K562 (cell line): ENCODE results near the gene MAGIX. TPM values are rescaled to one million over a fixed set of nuclear protein-coding genes. Genes with fewer than 3 reads are reported as not detected.

ENCODE experiments used
- GABPB2 ChIP-seq: fragments of 250-450 bp; sonication (Bioruptor Pico); conservative IDR thresholded peaks from 2 replicates; pipeline ENCODE4 v1.5.1; 2021; ENCODE audit warnings: mild to moderate bottlenecking
- MIER1 ChIP-seq: fragments of 450-650 bp; IDR thresholded peaks from 2 replicates; pipeline ENCODE4 v1.6.1; 2016; ENCODE audit warnings: antibody characterized with exemption, mild to moderate bottlenecking, low read depth
- PTTG1 ChIP-seq: fragments of 450-650 bp; IDR thresholded peaks from 2 replicates; pipeline ENCODE4 v1.6.1; 2016; ENCODE audit warnings: low read depth, mild to moderate bottlenecking, missing genetic modification characterization, missing compliant biosample characterization
- RBBP5 ChIP-seq: fragments of 200-600 bp; sonication (generic); IDR thresholded peaks from 2 replicates; pipeline ENCODE4 v1.6.1; 2012; ENCODE audit warnings: borderline replicate concordance, mild to moderate bottlenecking, low read length, control low read depth, inconsistent platforms; ENCODE audit not compliant: insufficient read depth, poor library complexity, severe bottlenecking
- SPI1 ChIP-seq: IDR thresholded peaks from 2 replicates; pipeline ENCODE4 v1.6.1; 2011; ENCODE audit warnings: low read depth, low read length, control low read depth, borderline replicate concordance
- ZBTB7A ChIP-seq: IDR thresholded peaks from 2 replicates; pipeline ENCODE4 v1.6.1; 2011; ENCODE audit warnings: low read depth, mild to moderate bottlenecking, low read length, moderate library complexity, borderline replicate concordance; ENCODE audit not compliant: control insufficient read depth
- ZNF764 ChIP-seq: fragments of 250-450 bp; sonication (Bioruptor Pico); IDR thresholded peaks from 2 replicates; pipeline ENCODE4 v1.4.0; 2020; ENCODE audit warnings: low read depth, mild to moderate bottlenecking, moderate library complexity
- ZNF778 ChIP-seq: fragments of 450-650 bp; formaldehyde crosslinking; IDR thresholded peaks from 2 replicates; pipeline ENCODE4 v1.4.0; 2020; ENCODE audit warnings: mild to moderate bottlenecking, moderate library complexity
- polyA plus RNA-seq, 8 experiments: library from polyadenylated mRNA; depleted of rRNA in 4 of 8; stranded (reverse) in 5 of 8; unstranded in 3 of 8; fragments of >200 nt; fragmentation: Nextera tagmentation in 2 of 8; fragmentation: Illumina TruSeq in 1 of 8; extraction: Ambion mirVana in 2 of 8; extraction: Trizol in 1 of 8; gene quantifications; 2 replicates each; pipeline versions ENCODE4 v1.2.1 to v1.2.3, GENCODE V29; 2011 to 2014; ENCODE audit warnings: inconsistent platforms in 1 of 8, missing spikeins in 1 of 8
- total RNA-seq, 7 experiments: library from RNA; depleted of rRNA in 6 of 7; stranded (reverse); fragments of >200 nt in 6 of 7; fragmentation: Illumina TruSeq in 2 of 7; extraction: Trizol in 2 of 7; gene quantifications; 2 replicates each; pipeline versions ENCODE4 v1.2.1 to v1.2.3, GENCODE V29; 2011 to 2021; ENCODE audit warnings: low replicate concordance in 1 of 7
- TF ChIP-seq, protein P1 (sequence below): fragments of 200-600 bp; sonication (generic); IDR thresholded peaks from one replicate; pipeline ENCODE4 v1.6.1; 2012; ENCODE audit warnings: mild to moderate bottlenecking, low read depth, low read length, inconsistent platforms
- TF ChIP-seq, protein P2 (sequence below): fragments of 200-800 bp; sonication (Bioruptor generic); IDR thresholded peaks from 2 replicates; pipeline ENCODE4 v1.6.1; 2017; ENCODE audit warnings: missing genetic modification characterization, missing compliant biosample characterization
- TF ChIP-seq, protein P3 (sequence below): fragments of 250-450 bp; sonication (Bioruptor Pico); IDR thresholded peaks from 2 replicates; pipeline ENCODE4 v1.5.0; 2022; ENCODE audit warnings: mild to moderate bottlenecking

The MAGIX gene
- total and polyA plus RNA-seq, 9 of the 15 experiments (the other 6 are each of a cell fraction or from before 2014, with no cell fraction given), result 0.08 to 3.5 (median 0.47) TPM

DNA sequence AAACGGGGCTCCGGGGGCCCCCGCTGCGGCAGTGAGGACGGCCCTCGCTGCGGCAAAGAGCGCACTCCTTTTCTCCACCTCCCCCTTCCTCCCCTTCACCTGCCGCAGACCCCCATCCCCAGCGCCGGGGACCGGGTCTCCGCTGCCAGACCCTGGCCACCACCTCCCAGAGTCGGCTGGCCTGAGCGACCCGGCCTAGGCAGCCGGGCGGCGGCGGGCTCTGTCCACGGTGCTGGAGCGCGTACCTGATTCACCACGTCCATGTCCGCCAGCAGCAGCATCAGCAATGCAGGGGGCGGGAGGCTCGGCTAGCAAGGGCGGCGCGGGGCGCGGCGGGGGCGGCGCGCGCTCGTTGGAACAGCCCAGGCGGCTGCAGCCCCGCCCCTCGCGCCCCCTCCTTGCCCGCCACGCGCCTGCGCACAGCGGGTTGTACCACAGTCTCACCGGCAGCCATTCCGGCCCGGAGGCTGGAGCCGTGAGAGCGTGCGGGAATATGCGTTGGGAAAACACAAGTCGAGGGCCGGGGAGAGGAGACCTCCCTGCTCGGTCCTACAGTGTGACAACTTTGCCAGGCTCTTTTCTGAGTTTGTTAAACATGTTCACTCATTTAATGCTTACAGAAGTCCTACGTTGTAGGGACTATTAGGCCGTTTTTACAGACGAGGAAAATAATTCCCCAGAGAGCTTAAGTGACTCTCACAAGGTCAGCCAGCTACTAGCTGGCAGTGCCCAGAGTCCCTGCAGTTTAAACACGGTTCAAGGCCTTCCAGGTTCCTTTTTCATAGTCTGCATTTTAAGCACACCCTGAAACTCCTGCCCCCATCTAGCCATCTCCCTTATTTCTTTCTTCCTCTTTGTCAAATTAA is 37.6 kb downstream of the MAGIX start, which contains the start of gene SYP (continued):
- TF ChIP-seq RBBP5 (no peak), PTTG1 (tag) (no peak), MIER1 (peak; percentile 91), ZNF764 (no peak), SPI1 (no peak), ZBTB7A (peak; percentile 70), ZNF778 (CRISPR knock-in tag) (no peak), GABPB2 (no peak)
- TF ChIP-seq, protein P1, sequence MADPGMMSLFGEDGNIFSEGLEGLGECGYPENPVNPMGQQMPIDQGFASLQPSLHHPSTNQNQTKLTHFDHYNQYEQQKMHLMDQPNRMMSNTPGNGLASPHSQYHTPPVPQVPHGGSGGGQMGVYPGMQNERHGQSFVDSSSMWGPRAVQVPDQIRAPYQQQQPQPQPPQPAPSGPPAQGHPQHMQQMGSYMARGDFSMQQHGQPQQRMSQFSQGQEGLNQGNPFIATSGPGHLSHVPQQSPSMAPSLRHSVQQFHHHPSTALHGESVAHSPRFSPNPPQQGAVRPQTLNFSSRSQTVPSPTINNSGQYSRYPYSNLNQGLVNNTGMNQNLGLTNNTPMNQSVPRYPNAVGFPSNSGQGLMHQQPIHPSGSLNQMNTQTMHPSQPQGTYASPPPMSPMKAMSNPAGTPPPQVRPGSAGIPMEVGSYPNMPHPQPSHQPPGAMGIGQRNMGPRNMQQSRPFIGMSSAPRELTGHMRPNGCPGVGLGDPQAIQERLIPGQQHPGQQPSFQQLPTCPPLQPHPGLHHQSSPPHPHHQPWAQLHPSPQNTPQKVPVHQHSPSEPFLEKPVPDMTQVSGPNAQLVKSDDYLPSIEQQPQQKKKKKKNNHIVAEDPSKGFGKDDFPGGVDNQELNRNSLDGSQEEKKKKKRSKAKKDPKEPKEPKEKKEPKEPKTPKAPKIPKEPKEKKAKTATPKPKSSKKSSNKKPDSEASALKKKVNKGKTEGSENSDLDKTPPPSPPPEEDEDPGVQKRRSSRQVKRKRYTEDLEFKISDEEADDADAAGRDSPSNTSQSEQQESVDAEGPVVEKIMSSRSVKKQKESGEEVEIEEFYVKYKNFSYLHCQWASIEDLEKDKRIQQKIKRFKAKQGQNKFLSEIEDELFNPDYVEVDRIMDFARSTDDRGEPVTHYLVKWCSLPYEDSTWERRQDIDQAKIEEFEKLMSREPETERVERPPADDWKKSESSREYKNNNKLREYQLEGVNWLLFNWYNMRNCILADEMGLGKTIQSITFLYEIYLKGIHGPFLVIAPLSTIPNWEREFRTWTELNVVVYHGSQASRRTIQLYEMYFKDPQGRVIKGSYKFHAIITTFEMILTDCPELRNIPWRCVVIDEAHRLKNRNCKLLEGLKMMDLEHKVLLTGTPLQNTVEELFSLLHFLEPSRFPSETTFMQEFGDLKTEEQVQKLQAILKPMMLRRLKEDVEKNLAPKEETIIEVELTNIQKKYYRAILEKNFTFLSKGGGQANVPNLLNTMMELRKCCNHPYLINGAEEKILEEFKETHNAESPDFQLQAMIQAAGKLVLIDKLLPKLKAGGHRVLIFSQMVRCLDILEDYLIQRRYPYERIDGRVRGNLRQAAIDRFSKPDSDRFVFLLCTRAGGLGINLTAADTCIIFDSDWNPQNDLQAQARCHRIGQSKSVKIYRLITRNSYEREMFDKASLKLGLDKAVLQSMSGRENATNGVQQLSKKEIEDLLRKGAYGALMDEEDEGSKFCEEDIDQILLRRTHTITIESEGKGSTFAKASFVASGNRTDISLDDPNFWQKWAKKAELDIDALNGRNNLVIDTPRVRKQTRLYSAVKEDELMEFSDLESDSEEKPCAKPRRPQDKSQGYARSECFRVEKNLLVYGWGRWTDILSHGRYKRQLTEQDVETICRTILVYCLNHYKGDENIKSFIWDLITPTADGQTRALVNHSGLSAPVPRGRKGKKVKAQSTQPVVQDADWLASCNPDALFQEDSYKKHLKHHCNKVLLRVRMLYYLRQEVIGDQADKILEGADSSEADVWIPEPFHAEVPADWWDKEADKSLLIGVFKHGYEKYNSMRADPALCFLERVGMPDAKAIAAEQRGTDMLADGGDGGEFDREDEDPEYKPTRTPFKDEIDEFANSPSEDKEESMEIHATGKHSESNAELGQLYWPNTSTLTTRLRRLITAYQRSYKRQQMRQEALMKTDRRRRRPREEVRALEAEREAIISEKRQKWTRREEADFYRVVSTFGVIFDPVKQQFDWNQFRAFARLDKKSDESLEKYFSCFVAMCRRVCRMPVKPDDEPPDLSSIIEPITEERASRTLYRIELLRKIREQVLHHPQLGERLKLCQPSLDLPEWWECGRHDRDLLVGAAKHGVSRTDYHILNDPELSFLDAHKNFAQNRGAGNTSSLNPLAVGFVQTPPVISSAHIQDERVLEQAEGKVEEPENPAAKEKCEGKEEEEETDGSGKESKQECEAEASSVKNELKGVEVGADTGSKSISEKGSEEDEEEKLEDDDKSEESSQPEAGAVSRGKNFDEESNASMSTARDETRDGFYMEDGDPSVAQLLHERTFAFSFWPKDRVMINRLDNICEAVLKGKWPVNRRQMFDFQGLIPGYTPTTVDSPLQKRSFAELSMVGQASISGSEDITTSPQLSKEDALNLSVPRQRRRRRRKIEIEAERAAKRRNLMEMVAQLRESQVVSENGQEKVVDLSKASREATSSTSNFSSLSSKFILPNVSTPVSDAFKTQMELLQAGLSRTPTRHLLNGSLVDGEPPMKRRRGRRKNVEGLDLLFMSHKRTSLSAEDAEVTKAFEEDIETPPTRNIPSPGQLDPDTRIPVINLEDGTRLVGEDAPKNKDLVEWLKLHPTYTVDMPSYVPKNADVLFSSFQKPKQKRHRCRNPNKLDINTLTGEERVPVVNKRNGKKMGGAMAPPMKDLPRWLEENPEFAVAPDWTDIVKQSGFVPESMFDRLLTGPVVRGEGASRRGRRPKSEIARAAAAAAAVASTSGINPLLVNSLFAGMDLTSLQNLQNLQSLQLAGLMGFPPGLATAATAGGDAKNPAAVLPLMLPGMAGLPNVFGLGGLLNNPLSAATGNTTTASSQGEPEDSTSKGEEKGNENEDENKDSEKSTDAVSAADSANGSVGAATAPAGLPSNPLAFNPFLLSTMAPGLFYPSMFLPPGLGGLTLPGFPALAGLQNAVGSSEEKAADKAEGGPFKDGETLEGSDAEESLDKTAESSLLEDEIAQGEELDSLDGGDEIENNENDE, result no peak
- TF ChIP-seq, protein P2, sequence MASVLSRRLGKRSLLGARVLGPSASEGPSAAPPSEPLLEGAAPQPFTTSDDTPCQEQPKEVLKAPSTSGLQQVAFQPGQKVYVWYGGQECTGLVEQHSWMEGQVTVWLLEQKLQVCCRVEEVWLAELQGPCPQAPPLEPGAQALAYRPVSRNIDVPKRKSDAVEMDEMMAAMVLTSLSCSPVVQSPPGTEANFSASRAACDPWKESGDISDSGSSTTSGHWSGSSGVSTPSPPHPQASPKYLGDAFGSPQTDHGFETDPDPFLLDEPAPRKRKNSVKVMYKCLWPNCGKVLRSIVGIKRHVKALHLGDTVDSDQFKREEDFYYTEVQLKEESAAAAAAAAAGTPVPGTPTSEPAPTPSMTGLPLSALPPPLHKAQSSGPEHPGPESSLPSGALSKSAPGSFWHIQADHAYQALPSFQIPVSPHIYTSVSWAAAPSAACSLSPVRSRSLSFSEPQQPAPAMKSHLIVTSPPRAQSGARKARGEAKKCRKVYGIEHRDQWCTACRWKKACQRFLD (CRISPR knock-in tag), result peak; percentile 73; the same call in 1 of the 2 replicates
- TF ChIP-seq, protein P3, sequence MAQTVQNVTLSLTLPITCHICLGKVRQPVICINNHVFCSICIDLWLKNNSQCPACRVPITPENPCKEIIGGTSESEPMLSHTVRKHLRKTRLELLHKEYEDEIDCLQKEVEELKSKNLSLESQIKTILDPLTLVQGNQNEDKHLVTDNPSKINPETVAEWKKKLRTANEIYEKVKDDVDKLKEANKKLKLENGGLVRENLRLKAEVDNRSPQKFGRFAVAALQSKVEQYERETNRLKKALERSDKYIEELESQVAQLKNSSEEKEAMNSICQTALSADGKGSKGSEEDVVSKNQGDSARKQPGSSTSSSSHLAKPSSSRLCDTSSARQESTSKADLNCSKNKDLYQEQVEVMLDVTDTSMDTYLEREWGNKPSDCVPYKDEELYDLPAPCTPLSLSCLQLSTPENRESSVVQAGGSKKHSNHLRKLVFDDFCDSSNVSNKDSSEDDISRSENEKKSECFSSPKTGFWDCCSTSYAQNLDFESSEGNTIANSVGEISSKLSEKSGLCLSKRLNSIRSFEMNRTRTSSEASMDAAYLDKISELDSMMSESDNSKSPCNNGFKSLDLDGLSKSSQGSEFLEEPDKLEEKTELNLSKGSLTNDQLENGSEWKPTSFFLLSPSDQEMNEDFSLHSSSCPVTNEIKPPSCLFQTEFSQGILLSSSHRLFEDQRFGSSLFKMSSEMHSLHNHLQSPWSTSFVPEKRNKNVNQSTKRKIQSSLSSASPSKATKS (CRISPR knock-in tag), result no peak
